Stimulated activated CD4-positive, alpha-beta T cell treated with anti-CD3 and anti-CD28 coated beads, Interleukin-1b, Interleukin-23, amount 100 ng/mL, for 4 hours (primary cell): ENCODE data around the gene HOXA2.

ENCODE experiments used
- DNase-seq, 2 donors: peaks; one replicate each; pipeline ENCODE4 v3.0.0-alpha.2; 2020; ENCODE audit warnings: low read depth in 2 of 2

Gene HOXA2

GRCh38 chr7:27098578-27099451 is 3.7 kb downstream of the HOXA2 start:
- no peak for DNase-seq

DNA sequence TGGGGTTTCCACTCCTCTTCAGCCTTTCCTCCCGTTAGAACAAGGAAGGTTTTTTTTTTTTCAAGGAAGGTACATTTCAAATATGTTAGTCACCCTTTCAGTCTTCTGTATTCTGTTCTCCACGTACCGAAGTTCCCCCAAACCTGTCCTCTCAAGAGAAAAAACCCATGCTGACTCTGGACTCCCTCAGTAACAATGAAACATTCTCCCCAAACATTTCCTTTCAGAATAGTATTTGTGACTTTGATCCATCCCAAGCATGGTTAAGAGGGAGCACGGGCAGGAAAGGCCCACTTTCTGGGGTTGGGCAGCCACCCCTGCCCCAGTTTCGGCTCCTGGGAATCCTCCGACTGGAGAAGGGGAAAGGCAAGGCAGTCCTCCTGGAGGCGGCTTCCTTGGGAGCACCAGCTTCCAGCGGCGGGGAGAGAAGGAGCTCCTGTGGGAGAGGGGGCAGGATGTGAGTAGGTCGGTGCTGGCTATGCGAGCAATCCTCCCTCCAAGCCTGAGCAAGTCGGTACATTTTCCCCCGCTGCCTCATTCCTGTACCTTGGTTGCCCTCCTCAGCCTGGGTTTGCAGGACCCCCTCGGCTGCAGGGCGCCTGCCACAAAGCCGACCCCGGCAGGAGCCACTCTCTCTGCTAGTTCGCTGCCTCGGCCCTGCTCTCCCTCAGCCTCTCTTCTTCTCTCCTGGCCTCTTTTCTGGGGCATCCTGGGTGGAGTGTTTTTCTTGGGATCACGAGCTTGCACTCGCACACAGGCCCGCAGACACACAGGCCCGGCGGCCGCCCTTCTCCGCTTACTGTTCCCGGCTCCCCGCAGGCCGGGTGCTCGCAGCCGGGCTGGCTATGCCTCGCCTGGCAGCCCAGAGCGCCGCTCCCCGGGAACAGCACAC is 4.6 kb downstream of the HOXA2 start:
- no peak for DNase-seq

- no peak for DNase-seq
Measured at GRCh38 chr7:27096768-27097514, 5.5 kb downstream of the HOXA2 start.

- peak; percentile 30 to 53 for DNase-seq
Measured at GRCh38 chr7:27095897-27096767, 6.4 kb downstream of the HOXA2 start, which contains the start of gene HOXA1. HOXA1 (minus strand) TSS chr7:27096000; CDS start chr7:27095912, 88 bp downstream.

DNA sequence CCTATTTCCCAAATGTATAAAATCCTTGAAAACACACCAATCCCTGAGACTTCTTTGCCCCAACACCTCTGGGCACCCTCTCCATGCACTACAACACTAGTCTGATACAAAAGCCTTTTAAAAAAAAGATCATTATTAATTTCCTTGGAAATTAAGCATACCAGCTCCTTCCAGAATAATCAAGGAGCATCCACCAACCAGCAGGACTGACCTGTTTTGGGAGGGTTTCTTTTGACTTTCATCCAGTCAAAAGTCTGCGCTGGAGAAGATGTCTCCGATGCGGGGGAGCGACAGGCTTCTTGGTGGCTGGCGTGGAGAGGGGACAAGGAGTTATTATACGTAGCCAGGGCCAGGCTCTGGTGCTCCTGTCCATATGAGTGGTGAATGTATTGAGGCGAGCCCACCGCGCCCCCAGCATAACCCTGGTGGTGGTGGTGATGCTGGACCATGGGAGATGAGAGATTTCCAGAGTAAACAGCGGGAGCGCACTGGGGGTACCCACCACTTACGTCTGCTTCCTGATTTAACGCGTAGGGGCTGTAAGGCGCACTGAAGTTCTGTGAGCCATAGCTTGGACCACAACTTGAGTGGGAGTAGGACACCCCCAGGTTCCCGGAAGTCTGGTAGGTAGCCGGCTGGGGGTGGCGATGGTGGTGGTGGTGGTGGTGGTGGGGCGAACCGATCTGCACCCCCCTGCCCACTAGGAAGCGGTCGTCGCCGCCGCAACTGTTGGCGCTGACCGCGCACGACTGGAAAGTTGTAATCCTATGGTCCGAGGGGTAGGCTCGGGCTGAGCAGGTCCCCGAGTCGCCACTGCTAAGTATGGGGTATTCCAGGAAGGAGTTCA is 7.2 kb downstream of the HOXA2 start:
- no peak for DNase-seq

DNA sequence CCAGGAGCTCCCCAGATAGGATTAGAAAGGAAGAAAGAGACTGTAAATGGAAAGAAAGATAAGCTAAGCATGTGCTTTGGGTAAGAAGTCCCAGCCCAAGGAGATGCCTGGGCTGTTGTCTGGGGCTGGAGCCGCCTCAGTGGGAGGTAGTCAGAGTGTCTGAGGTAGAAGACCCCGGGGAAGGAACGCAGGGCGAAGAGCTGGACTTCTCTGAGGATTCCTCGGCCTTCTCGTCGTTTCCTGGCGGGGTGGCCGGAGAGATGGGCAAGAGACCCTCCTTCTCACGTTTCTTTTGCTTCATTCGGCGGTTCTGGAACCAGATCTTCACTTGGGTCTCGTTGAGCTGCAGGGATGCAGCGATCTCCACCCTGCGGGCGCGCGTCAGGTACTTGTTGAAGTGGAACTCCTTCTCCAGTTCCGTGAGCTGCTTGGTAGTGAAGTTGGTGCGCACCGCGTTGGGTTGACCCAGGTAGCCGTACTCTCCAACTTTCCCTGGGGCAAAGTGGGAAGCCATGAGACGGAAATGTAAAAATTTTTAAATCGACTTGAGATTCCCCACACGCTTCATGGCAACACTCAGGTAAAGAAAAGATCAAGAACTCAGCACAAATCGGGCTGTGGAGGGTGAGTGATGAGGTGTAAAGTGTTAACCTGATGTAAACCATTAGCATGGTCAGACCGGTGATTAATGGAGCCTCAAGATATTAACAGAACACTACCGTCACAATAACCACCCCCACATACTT is 8.0 kb downstream of the HOXA2 start:
- DNase-seq = no peak

GRCh38 chr7:27093184-27093895 is 9.1 kb downstream of the HOXA2 start:
- DNase-seq = no peak

DNA sequence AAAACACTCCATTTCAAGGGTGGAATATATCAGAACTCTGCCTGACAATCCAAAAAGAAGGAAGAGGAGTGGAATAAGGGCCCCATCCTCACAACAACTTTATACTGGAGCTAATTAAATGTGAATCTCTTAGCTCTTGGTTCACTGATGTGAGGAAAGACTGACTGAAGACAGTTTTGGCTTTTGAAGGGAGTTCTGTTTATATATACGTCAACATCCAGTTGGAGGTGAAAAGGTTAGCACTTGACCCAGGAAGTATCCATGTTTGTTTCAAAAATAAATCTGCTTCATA is 9.7 kb downstream of the HOXA2 start:
- DNase-seq = no peak

DNA sequence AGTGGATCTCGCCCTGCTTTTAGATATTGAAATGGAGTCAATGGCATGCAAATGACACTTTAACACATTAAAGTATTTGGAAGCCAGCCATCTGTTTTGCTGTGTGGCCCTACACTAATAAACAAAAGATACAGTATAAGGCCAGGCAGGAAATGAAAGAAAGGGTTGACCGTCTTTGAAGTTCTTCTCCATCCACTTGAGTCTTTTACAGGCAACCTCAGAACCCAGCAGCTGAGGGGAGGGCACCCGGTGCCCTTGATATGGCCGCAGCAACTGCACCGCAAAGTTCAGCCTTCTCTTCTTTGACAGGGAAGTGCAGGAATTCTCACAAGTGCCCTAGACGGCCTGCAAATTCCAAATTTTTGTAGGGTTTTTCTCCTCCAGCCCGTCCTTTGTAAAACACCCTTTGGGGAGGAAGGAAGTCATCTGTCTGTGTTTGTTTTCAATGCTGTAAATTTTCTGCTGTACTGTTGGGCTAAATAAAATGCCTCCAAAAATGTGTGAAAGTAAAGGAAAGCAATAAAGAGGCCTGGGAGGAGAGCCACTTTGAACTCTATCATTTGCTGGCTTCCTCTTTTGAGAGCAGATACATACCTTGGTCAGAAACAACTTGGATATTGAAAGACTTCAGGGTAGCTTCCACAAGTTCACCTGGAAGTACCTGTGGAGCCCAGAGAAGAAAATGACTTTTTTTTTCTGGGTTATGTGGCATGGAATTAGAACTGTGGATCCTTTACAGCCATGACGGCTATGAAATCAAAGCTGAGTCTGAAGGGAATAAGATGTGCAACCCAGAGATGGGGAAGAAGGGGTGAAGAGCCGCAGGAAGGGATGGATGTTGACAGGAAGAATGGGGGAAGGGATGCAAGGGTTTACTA is 10.3 kb downstream of the HOXA2 start:
- no peak for DNase-seq

GRCh38 chr7:27091105-27091504 is 11.4 kb downstream of the HOXA2 start:
- no peak for DNase-seq

- DNase-seq = no peak
Measured at GRCh38 chr7:27088002-27088922, 14.2 kb downstream of the HOXA2 start.

- no peak for DNase-seq
Measured at GRCh38 chr7:27083646-27084045, 18.8 kb downstream of the HOXA2 start.

- no peak for DNase-seq
Measured at GRCh38 chr7:27082171-27082570, 20.3 kb downstream of the HOXA2 start.

DNA sequence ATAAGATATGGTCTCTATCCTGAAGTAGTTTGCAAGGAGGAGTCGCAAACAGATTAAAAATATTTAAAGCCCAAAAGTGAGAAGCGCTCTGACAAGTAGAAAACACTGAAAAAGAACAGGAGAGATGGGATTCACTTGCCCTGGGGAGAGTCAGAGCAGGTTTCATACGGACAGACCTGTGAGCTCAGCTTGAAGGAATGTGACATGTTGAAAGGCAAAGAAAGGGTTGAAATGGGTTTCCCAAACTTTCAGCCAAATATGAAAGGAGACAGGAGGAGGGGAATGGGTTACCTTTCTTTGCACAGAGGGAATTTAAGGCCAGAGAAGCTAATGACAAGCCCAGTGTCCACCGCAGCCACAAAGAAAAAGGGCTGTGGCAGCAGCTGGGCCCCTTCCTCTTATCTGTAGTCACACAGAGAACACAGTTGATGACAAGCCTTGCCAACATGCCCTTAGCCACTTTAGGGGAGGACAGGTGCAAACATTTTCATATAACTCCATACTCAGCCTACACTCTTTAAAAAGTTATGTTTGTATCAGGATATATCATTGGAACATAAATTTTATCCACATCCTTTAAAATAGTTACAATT is 21.5 kb downstream of the HOXA2 start:
- DNase-seq = no peak

DNA sequence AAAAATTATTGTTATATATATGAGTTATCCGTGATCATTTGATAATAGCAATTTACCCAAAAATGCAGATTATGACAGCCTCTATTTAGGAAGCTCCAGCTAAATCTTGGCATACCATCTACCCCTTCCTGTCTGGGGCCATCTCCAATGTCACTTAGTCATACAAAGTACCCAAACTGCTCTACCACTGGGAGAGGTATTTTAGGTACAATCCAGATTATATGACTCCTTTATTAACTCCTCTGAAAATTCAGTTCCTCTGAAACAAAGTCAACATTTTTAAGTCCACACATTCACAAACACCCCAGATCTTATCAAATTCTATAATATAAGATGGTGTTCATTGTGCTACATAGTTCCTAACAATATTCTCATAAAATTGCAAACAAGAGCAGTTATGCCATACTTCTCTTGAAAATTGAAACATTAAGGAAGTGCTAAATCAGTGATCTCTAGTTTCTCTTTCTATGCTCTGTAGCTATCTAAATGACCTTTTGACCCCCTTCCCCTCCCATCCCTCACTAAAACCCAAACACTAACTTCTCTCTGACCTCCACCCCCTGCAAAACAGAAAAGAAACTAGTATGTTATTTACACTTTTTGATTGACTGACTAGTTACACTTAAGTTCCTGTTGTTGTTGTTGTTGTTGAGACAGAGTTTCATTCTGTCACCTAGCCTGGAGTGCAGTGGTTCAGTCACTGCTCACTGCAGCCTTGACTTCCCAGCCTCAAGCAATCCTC is 23.1 kb downstream of the HOXA2 start:
- no peak for DNase-seq
